Stimulated activated CD8-positive, alpha-beta memory T cell treated with anti-CD3 and anti-CD28 coated beads, Interleukin-2, amount 100 ng/mL, for 1 hour (primary cell): ENCODE results near the gene ADRA1B.

Experiments
- DNase-seq, 2 donors: peaks; one replicate each; pipeline ENCODE4 v3.0.0-alpha.2; 2020; ENCODE audit warnings: low read depth in 2 of 2

Gene ADRA1B

GRCh38 chr5:159928122-159928909 lies 12.0 kb downstream of the ADRA1B start:
- DNase-seq = no peak

- DNase-seq = no peak
These were observed 12.9 kb downstream of the ADRA1B start for GRCh38 chr5:159929176-159929575.

- DNase-seq = no peak
These were observed 17.5 kb downstream of the ADRA1B start for GRCh38 chr5:159933531-159934485.

- DNase-seq = no peak
These were observed 19.7 kb downstream of the ADRA1B start for GRCh38 chr5:159935946-159936345.

- no peak for DNase-seq
These were observed 20.5 kb downstream of the ADRA1B start for GRCh38 chr5:159936686-159937329.

- DNase-seq = no peak
These were observed 21.3 kb downstream of the ADRA1B start for GRCh38 chr5:159937580-159937979.

GRCh38 chr5:159943326-159943725 lies 27.0 kb downstream of the ADRA1B start:
- no peak for DNase-seq

- DNase-seq = no peak
These were observed 27.8 kb downstream of the ADRA1B start for GRCh38 chr5:159944056-159944600.

GRCh38 chr5:159945359-159945758 lies 29.1 kb downstream of the ADRA1B start:
- DNase-seq = no peak

GRCh38 chr5:159947708-159948358 lies 31.6 kb downstream of the ADRA1B start:
- no peak for DNase-seq

- DNase-seq = no peak
These were observed 35.1 kb downstream of the ADRA1B start for GRCh38 chr5:159951387-159951786.

GRCh38 chr5:159951834-159952233 lies 35.6 kb downstream of the ADRA1B start:
- DNase-seq = no peak

GRCh38 chr5:159953609-159954008 lies 37.3 kb downstream of the ADRA1B start:
- DNase-seq = no peak

- no peak for DNase-seq
These were observed 38.9 kb downstream of the ADRA1B start for GRCh38 chr5:159955056-159955624.

- no peak for DNase-seq
These were observed 39.8 kb downstream of the ADRA1B start for GRCh38 chr5:159956074-159956473.

- DNase-seq = no peak
These were observed 45.2 kb downstream of the ADRA1B start for GRCh38 chr5:159961176-159962160.

GRCh38 chr5:159962214-159962613 lies 45.9 kb downstream of the ADRA1B start:
- DNase-seq = no peak

- no peak for DNase-seq
These were observed 47.7 kb downstream of the ADRA1B start for GRCh38 chr5:159963935-159964334.

- DNase-seq = no peak
These were observed 49.0 kb downstream of the ADRA1B start for GRCh38 chr5:159965031-159965837.
